ENCODE measurements around the gene AGBL4. TPM values are rescaled to one million over a fixed set of nuclear protein-coding genes. Genes with fewer than 3 reads are reported as not detected.

AGBL4 gene
- total and polyA plus RNA-seq, 2 of the 13 experiments (the other 11 are each of a cell fraction or from before 2014, with no cell fraction given) = not detected

DNA sequence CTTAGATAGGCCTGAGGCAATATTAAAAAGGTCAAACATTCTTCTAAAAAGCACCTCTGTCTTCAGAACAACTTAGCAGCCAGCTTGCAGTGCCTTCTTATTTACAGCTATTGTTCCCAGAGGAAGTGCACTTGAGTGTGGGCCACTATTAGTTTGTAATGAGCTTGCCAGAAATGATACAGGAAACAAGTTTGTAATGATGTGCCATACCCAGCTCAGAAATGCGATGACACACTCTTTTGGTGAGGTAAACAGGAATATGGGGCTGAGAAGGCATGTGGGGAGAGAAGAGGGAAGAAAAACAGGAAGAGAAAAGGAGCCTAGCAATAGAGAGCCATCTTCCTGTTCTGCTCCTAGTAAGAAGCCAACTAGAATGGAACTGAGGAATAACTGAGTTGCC, 295.4 kb downstream of the AGBL4 start:
- no peaks in the 10 kb centered on the region for H3K36me3 ChIP-seq (replicated peaks in 1 of 2; ENCODE audit: control insufficient read depth in 1 of 2, insufficient read depth in 2 of 2, low read length in 2 of 2)
- H3K27ac ChIP-seq (ENCODE audit: extremely low read length, insufficient read depth, low read length) = no peak overlapping the region
- intact Hi-C loops (cut with micrococcal nuclease; ENCODE audit: unreplicated experiment) (no loop called here), in situ Hi-C loops (cut with HindIII; ENCODE audit: extremely low pct_ligation_motif_present, low pct_unique_long_range_greater_than_20kb) (no loop called here)
- H3K27me3 ChIP-seq (ENCODE audit: control insufficient read depth in 1 of 2, insufficient read depth in 2 of 2, low read length in 2 of 2) = no peaks in the 10 kb centered on the region
- no TSS peak for BruUV-seq (replicated peaks)
- H3K4me2 ChIP-seq (ENCODE audit: low read depth, low read length) = no peak overlapping the region
- FAIRE-seq = no peak
- ChIA-PET CTCF (ENCODE audit: low intra/inter-chr PET ratio, low total read pairs) (no interaction called here), POLR2A (no interaction called here)
- WGBS (ENCODE audit: low lambda C conversion rate) = 0% methylated on average over 1 of the region's 1 CpG
- no peaks in the 10 kb centered on the region for H3K79me2 ChIP-seq (ENCODE audit: insufficient read depth, low read length)
- peaks cover 99% of the 10 kb centered on the region for H3K9me3 ChIP-seq (ENCODE audit: low read length)
- TF ChIP-seq, protein P1, sequence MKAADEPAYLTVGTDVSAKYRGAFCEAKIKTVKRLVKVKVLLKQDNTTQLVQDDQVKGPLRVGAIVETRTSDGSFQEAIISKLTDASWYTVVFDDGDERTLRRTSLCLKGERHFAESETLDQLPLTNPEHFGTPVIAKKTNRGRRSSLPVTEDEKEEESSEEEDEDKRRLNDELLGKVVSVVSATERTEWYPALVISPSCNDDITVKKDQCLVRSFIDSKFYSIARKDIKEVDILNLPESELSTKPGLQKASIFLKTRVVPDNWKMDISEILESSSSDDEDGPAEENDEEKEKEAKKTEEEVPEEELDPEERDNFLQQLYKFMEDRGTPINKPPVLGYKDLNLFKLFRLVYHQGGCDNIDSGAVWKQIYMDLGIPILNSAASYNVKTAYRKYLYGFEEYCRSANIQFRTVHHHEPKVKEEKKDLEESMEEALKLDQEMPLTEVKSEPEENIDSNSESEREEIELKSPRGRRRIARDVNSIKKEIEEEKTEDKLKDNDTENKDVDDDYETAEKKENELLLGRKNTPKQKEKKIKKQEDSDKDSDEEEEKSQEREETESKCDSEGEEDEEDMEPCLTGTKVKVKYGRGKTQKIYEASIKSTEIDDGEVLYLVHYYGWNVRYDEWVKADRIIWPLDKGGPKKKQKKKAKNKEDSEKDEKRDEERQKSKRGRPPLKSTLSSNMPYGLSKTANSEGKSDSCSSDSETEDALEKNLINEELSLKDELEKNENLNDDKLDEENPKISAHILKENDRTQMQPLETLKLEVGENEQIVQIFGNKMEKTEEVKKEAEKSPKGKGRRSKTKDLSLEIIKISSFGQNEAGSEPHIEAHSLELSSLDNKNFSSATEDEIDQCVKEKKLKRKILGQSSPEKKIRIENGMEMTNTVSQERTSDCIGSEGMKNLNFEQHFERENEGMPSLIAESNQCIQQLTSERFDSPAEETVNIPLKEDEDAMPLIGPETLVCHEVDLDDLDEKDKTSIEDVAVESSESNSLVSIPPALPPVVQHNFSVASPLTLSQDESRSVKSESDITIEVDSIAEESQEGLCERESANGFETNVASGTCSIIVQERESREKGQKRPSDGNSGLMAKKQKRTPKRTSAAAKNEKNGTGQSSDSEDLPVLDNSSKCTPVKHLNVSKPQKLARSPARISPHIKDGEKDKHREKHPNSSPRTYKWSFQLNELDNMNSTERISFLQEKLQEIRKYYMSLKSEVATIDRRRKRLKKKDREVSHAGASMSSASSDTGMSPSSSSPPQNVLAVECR (CRISPR knock-in tag; IDR thresholded peaks at IDR 0.05; ENCODE audit: borderline replicate concordance) = no peak
- TF ChIP-seq, protein P2, sequence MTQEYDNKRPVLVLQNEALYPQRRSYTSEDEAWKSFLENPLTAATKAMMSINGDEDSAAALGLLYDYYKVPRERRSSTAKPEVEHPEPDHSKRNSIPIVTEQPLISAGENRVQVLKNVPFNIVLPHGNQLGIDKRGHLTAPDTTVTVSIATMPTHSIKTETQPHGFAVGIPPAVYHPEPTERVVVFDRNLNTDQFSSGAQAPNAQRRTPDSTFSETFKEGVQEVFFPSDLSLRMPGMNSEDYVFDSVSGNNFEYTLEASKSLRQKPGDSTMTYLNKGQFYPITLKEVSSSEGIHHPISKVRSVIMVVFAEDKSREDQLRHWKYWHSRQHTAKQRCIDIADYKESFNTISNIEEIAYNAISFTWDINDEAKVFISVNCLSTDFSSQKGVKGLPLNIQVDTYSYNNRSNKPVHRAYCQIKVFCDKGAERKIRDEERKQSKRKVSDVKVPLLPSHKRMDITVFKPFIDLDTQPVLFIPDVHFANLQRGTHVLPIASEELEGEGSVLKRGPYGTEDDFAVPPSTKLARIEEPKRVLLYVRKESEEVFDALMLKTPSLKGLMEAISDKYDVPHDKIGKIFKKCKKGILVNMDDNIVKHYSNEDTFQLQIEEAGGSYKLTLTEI (CRISPR knock-in tag; conservative IDR thresholded peaks at IDR 0.05) = no peak
- DNase-seq (ENCODE audit: low spot score) = no peak
- no peak overlapping the region for H3K4me3 ChIP-seq (replicated peaks in 1 of 3; ENCODE audit: insufficient read depth in 1 of 3, low read depth in 2 of 3, low read length in 3 of 3)
- no peaks in the 10 kb centered on the region for H4K20me1 ChIP-seq (ENCODE audit: insufficient read depth, low read length)
- no peak for ATAC-seq
- no peak overlapping the region for H3K9ac ChIP-seq (ENCODE audit: insufficient read depth, low read depth, low read length)
- no peaks in the 10 kb centered on the region for H3K4me1 ChIP-seq (ENCODE audit: insufficient read depth, low read length)
- no peak overlapping the region for H2AFZ ChIP-seq (ENCODE audit: low read length)
